Measurements from ENCODE around the gene IQCE.
"Not testable (repeated sequence)": the region's sequence is repeated elsewhere in the genome, so short reads cannot be mapped to it uniquely, and the experiment has no call there.

GRCh38 chr7:2534214-2534613 is 24.6 kb upstream of the IQCE start:
- TF ChIP-seq EZH2phosphoT487 (IDR thresholded peaks at IDR 0.05; ENCODE audit: insufficient read depth, low read depth); EZH2 (IDR thresholded peaks at IDR 0.05; ENCODE audit: insufficient read depth, poor library complexity, severe bottlenecking): not testable (repeated sequence)

Measured in GM23248 (cell line).